SK-N-SH treated with all-trans-retinoic acid at 6 μM for 48 hours (cell line): ENCODE results near the gene SIX5.

Experiments
- OSR1 ChIP-seq: fragments of 250-450 bp; sonication (Bioruptor Pico); IDR thresholded peaks from 2 replicates; pipeline ENCODE4 v1.8.0; 2022; ENCODE audit warnings: moderate library complexity, mild to moderate bottlenecking, inconsistent platforms
- PATZ1 ChIP-seq: fragments of 250-450 bp; sonication (Bioruptor Pico); IDR thresholded peaks from 2 replicates; pipeline ENCODE4 v1.8.0; 2020; ENCODE audit warnings: mild to moderate bottlenecking, moderate library complexity, borderline replicate concordance
- RARB ChIP-seq: fragments of 250-450 bp; sonication (Bioruptor Pico); IDR thresholded peaks from 2 replicates; pipeline ENCODE4 v1.8.0; 2021; ENCODE audit warnings: mild to moderate bottlenecking, moderate library complexity
- ZC3H10 ChIP-seq: fragments of 250-450 bp; sonication (Bioruptor Pico); IDR thresholded peaks from 2 replicates; pipeline ENCODE4 v1.5.1; 2021; ENCODE audit warnings: mild to moderate bottlenecking, moderate library complexity
- ZFP30 ChIP-seq: fragments of 450-650 bp; formaldehyde crosslinking; IDR thresholded peaks from 2 replicates; pipeline ENCODE4 v1.5.0; 2022; ENCODE audit warnings: mild to moderate bottlenecking, moderate library complexity

- no peak for TF ChIP-seq ZC3H10 (CRISPR knock-in tag)
- no peak for TF ChIP-seq PATZ1 (CRISPR knock-in tag)
- no peak for TF ChIP-seq RARB (CRISPR knock-in tag)
- no peak for TF ChIP-seq OSR1 (CRISPR knock-in tag)
- TF ChIP-seq ZFP30 (CRISPR knock-in tag): no peak
Measured at GRCh38 chr19:45817725-45818301, 48.8 kb upstream of the SIX5 start.
